ENCODE data around the gene AP1G1.
"Not testable (repeated sequence)": the region's sequence is repeated elsewhere in the genome, so short reads cannot be mapped to it uniquely, and the experiment has no call there.

The AP1G1 gene

GRCh38 chr16:71706046-71706445, 102.6 kb downstream of the AP1G1 start:
- DNase-seq (ENCODE audit: low read depth in 2 of 2, low spot score in 1 of 2): no peak

- DNase-seq (ENCODE audit: low read depth in 2 of 2, low spot score in 1 of 2): no peak
Measured at GRCh38 chr16:71703333-71703732, 105.3 kb downstream of the AP1G1 start.

DNA sequence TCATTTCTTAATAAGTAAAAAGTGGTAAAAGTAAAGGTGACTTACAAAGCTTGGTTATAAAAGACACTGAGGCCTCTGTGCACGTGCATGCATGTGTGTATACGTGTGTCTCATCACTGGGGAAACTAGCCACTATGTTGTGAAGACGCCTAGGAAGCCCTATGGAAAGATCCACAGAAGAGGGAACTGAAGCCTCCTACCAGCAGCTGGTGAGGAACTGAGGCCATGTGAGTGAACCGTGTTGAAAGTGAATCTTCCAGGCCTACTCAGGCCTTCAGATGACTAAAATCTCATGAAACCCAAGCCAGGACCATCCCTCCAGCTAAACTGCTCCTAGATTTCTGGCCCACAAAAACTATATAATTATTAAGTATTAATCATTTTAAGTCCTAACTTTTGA, 107.8 kb downstream of the AP1G1 start:
- no peak for DNase-seq (ENCODE audit: low read depth in 2 of 2, low spot score in 1 of 2)

DNA sequence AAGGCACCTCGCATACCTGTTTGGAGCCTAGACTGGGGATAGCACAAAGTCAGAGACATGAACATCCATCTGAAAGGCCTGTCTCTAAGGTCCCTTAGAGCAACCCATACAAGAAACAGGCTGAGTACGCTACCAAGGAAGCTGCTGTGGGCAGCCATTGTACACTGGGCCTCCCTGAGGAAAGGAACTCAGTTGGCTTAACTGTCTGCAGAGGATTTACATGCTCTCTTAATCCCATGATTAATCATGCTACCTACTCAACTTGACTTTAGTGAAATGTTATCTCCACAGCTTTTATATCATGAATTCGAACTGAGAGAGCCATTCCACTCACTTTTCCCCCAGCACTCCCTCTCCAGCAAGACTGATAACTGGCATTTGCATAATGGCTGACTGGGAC, 110.1 kb downstream of the AP1G1 start:
- no peak for DNase-seq (ENCODE audit: low read depth in 2 of 2, low spot score in 1 of 2)

DNA sequence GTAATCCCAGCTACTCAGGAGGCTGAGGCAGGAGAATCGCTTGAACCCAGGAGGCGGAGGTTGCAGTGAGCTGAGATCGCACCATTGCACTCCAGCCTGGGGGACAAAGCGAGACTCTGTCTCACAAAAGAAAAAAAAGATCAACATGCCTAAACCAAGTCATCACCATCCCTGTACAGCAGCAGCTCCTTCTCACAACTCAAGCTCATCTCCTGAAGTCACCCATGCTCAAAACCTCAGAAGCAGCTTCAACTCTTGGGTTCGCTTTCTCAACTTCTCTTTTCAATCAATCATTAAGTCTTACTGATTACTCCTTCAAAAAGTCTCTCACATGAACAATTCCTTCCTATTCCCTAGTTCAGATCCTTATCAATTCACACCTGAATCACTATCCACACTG, 115.5 kb downstream of the AP1G1 start:
- no peak for DNase-seq (ENCODE audit: low read depth in 2 of 2, low spot score in 1 of 2)

DNA sequence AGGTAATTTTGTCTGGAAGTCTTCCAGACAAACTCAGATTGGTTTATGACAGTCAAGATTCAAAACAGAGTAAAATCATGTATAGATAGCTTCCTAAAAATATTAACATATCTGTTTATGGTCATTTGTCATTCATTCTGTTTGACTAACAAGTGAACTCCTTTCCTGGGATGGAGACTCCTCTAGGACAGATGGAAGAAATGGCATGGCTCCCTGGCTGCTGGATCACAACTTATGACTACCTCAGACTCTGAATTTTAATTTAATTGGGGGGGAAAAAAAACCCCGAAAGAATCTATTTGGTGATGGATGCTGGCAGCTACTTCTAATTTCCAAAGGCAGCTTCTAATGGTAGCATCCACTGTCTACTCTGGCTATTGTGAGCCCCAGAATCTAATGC, 118.7 kb downstream of the AP1G1 start:
- no peak for DNase-seq (ENCODE audit: low read depth in 2 of 2, low spot score in 1 of 2)

DNA sequence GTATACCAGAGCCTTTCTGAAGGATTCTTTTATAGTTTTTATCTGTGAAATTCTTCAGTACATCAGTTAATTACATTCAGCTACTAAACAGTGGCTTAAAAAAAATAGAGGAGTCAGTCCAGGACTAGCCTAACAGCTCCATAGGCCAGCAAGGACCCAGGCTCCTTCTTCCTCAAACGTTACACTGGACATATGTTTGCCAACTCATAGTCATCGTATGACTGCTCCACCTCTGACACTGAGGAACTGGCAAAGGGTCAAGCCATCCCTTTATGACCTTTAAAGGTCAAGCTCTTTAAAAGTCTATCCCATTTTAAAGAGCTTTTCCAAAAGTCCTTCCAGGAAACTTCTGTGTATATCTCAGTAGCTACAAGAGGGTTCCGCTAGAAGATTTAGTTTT, 120.8 kb downstream of the AP1G1 start:
- DNase-seq (ENCODE audit: low read depth in 2 of 2, low spot score in 1 of 2): no peak

GRCh38 chr16:71684280-71684679, 124.4 kb downstream of the AP1G1 start:
- DNase-seq (ENCODE audit: low read depth in 2 of 2, low spot score in 1 of 2): not testable (repeated sequence)

- no peak for DNase-seq (ENCODE audit: low read depth in 2 of 2, low spot score in 1 of 2)
Measured at GRCh38 chr16:71681360-71681759, 127.3 kb downstream of the AP1G1 start.

Data from stimulated activated CD8-positive, alpha-beta memory T cell treated with anti-CD3 and anti-CD28 coated beads, Interleukin-4, amount 100 ng/mL, for 1 hour (primary cell).